ENCODE data around the gene CNGB1.

Gene CNGB1

DNA sequence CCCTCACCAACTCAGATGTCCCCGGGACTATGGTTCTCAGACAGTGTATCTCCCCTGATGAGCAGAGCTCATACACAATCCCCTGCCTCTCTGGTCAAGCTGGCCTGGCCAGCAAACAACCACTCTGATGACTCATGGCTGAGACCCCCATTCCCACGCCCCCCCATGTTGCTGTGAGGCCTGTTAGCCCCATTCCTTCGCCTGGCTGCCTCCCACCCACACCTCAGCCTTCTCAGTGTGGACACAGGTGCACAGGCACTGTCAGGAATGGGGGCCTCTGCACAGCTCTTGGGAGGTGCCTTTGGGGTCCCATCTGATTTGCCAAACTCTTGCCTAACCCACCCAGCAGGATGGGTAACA, 80.2 kb downstream of the CNGB1 start:
- peaks cover 8% of the 10 kb centered on the region for H3K27me3 ChIP-seq
- no peak overlapping the region for H3K4me3 ChIP-seq (ENCODE audit: low read depth in 1 of 2, low read length in 1 of 2)
- H3K36me3 ChIP-seq, result no peaks in the 10 kb centered on the region
- TF ChIP-seq, protein P1, sequence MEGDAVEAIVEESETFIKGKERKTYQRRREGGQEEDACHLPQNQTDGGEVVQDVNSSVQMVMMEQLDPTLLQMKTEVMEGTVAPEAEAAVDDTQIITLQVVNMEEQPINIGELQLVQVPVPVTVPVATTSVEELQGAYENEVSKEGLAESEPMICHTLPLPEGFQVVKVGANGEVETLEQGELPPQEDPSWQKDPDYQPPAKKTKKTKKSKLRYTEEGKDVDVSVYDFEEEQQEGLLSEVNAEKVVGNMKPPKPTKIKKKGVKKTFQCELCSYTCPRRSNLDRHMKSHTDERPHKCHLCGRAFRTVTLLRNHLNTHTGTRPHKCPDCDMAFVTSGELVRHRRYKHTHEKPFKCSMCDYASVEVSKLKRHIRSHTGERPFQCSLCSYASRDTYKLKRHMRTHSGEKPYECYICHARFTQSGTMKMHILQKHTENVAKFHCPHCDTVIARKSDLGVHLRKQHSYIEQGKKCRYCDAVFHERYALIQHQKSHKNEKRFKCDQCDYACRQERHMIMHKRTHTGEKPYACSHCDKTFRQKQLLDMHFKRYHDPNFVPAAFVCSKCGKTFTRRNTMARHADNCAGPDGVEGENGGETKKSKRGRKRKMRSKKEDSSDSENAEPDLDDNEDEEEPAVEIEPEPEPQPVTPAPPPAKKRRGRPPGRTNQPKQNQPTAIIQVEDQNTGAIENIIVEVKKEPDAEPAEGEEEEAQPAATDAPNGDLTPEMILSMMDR (IDR thresholded peaks at IDR 0.05), result no peak
- H3K27ac ChIP-seq, result no peak overlapping the region
- H3K4me1 ChIP-seq (ENCODE audit: control insufficient read depth in 1 of 2, insufficient read depth in 1 of 2, low read depth in 1 of 2, low read length in 1 of 2), result peaks cover 33 to 58% of the 10 kb centered on the region in 2 experiments
- H3K9me3 ChIP-seq, result no peaks in the 10 kb centered on the region

DNA sequence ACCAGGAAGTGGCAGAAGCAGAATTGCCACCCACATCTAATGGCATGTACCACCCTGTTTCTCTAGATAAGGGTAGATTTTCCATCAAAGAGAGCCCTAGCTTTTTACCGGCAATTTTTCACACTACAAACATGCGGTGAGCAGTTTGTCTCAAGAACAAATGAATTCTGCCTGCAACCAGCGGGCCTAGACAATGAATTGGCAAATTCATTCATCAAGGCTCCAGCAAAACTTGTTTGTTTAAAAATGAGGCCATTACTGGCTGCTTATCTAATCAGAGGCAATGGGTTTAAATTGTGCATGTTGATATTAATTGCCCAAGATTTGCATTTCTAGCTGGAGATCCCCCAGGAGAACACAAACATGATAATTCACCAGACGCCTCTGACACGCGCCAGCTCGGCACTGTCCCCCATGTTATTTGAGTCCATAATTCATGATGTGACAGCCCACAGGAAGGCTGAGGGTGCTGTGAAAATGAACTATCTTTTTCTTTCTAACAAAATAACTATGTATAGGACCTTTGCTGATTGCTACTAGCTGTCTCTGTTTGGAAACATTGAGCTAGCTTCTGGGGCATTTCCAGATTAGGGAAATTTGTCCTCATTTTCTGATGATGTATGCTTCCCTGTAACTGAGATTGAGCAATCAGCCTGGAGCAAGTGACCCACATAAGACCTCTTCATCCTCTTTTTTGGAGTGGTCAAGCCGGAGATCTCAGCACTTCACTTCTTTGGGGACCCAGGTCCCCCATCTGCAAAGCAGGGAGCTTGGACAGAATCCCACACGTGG, 80.8 kb downstream of the CNGB1 start:
- TF ChIP-seq, protein P1 (IDR thresholded peaks at IDR 0.05), result no peak
- no peaks in the 10 kb centered on the region for H3K9me3 ChIP-seq

DNA sequence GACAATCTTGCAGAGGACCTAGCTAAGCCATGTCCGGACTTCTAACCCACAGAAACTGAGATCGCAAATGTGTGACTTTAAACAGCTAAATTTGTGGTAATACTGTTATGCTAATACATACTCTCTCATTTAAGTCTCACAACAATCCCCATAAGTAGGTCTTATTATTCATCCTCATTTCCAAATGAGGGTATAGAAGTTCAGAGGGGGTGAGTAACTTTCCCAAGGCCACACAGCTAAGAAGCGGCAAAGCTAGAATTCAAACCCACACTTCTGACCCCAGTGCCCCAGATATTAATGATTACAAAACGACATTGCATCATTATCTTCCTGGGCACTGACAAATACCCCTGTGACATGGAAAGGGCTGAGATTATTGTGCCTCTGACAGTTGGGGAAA, 81.4 kb downstream of the CNGB1 start:
- H3K4me1 ChIP-seq (ENCODE audit: control insufficient read depth in 1 of 2, insufficient read depth in 1 of 2, low read depth in 1 of 2, low read length in 1 of 2), result peaks cover 26 to 46% of the 10 kb centered on the region in 2 experiments

More for the DNA sequence above, 80.8 kb downstream of the CNGB1 start:
- no peak overlapping the region for H3K27ac ChIP-seq
- no peaks in the 10 kb centered on the region for H3K36me3 ChIP-seq
- H3K4me1 ChIP-seq (ENCODE audit: control insufficient read depth in 1 of 2, insufficient read depth in 1 of 2, low read depth in 1 of 2, low read length in 1 of 2), result peaks cover 32 to 52% of the 10 kb centered on the region in 2 experiments
- peaks cover 14% of the 10 kb centered on the region for H3K27me3 ChIP-seq
- no peak overlapping the region for H3K4me3 ChIP-seq (ENCODE audit: low read depth in 1 of 2, low read length in 1 of 2)

DNA sequence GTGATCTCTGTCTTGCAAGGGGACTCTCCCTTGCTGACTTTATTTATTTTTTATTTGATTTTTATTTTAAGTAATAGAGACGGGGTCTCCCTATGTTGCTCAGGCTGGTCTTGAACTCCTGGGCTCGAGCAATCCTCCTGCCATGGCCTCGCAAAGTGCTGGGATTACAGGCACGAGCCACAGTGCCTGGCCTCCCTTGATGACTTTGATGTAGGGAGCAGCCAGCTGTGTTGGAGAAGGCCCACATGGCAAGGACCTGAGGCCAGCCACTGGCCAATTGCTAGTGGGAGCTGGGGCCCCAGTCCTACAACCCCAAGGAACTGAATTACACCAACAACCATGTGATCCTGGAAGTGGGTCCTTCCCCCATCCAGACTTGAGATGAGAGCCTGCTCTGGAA, 81.8 kb downstream of the CNGB1 start:
- Histone ChIP-seq H3K27ac (no peak overlapping the region), H3K4me3 (ENCODE audit: low read depth in 1 of 2, low read length in 1 of 2) (no peak overlapping the region), H3K27me3 (peaks cover 24% of the 10 kb centered on the region), H3K36me3 (no peaks in the 10 kb centered on the region), H3K4me1 (ENCODE audit: control insufficient read depth in 1 of 2, insufficient read depth in 1 of 2, low read depth in 1 of 2, low read length in 1 of 2) (peaks cover 22 to 42% of the 10 kb centered on the region in 2 experiments), H3K9me3 (no peaks in the 10 kb centered on the region)
- TF ChIP-seq, protein P1 (IDR thresholded peaks at IDR 0.05), result no peak

More for the DNA sequence above, 81.4 kb downstream of the CNGB1 start:
- H3K27ac ChIP-seq, result no peak overlapping the region
- TF ChIP-seq, protein P1 (IDR thresholded peaks at IDR 0.05), result no peak
- no peak overlapping the region for H3K4me3 ChIP-seq (ENCODE audit: low read depth in 1 of 2, low read length in 1 of 2)
- no peaks in the 10 kb centered on the region for H3K36me3 ChIP-seq
- H3K9me3 ChIP-seq, result no peaks in the 10 kb centered on the region
- peaks cover 20% of the 10 kb centered on the region for H3K27me3 ChIP-seq

DNA sequence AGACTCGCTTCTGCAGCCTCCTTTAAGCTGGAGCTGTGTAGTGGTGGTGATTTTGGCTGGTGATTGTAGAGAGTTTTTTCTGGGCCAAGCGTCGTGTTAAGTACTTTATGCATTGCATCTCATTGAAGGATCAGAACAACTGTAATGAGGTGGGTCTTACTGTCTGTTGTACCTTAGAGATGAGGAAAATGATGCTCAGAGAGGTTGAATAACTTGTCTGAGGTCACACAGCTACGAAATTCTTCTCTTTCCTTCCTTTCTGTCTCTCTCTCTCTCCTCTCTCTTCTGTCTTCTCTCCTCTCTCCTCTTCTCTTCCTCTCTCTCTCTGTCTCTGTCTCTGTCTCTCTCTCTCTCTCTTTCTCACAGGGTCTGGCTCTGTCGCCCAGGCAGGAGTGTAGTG, 82.8 kb downstream of the CNGB1 start:
- H3K9me3 ChIP-seq, result no peaks in the 10 kb centered on the region
- TF ChIP-seq, protein P1 (IDR thresholded peaks at IDR 0.05), result no peak

More for the DNA sequence above, 82.8 kb downstream of the CNGB1 start:
- H3K4me3 ChIP-seq (ENCODE audit: low read depth in 1 of 2, low read length in 1 of 2), result no peak overlapping the region
- no peaks in the 10 kb centered on the region for H3K36me3 ChIP-seq
- H3K27ac ChIP-seq, result no peak overlapping the region
- peaks cover 12 to 32% of the 10 kb centered on the region in 2 experiments for H3K4me1 ChIP-seq (ENCODE audit: control insufficient read depth in 1 of 2, insufficient read depth in 1 of 2, low read depth in 1 of 2, low read length in 1 of 2)
- peaks cover 34% of the 10 kb centered on the region for H3K27me3 ChIP-seq
